ENCODE results near the gene CPA5.

The CPA5 gene

GRCh38 chr7:130415006-130415405, 70.4 kb downstream of the CPA5 start:
- Histone ChIP-seq H3K4me3 (no peak overlapping the region), H3K27ac (no peak overlapping the region)

DNA sequence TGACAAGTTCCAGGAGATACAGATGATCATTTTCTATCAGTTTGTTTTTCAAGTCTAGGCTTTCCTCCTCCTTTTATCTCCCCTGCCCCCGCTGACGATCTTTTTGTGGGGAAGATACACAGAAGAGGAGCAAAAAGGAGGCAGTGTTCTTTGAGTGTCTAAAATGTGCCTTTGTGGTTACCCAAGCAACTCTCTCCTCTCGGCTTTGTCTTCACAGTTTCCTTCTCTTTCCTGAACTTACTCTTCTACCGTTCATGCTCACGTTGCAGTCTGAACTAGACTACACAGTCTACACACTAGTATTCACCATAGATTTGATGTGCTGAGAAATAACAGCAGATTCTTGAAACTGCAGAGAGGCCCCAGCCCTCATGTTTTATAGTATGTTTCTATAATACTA, 72.6 kb downstream of the CPA5 start:
- Histone ChIP-seq H3K27ac (no peak overlapping the region), H3K4me3 (no peak overlapping the region)

GRCh38 chr7:130418306-130418705, 73.7 kb downstream of the CPA5 start:
- no peak overlapping the region for H3K4me3 ChIP-seq
- no peak overlapping the region for H3K27ac ChIP-seq

Data from skin epidermis (tissue), 12 donors.